Fibroblast of pulmonary artery (primary cell): ENCODE results near the gene PIGW.

Source experiments
- DNase-seq: peaks from one replicate; pipeline ENCODE4 v3.0.0-alpha.2; 2010; ENCODE audit warnings: low read depth
- H3K4me3 ChIP-seq: replicated peaks from 2 replicates; pipeline ENCODE4 v1.5.1; 2011; ENCODE audit warnings: low read depth, mild to moderate bottlenecking, control low read depth, low read length, moderate library complexity
- TF ChIP-seq, protein P1 (sequence below): IDR thresholded peaks from 2 replicates; pipeline ENCODE4 v1.5.1; 2011; ENCODE audit warnings: mild to moderate bottlenecking, control low read depth, low read length, inconsistent platforms; ENCODE audit errors: missing control alignments

PIGW gene

DNA sequence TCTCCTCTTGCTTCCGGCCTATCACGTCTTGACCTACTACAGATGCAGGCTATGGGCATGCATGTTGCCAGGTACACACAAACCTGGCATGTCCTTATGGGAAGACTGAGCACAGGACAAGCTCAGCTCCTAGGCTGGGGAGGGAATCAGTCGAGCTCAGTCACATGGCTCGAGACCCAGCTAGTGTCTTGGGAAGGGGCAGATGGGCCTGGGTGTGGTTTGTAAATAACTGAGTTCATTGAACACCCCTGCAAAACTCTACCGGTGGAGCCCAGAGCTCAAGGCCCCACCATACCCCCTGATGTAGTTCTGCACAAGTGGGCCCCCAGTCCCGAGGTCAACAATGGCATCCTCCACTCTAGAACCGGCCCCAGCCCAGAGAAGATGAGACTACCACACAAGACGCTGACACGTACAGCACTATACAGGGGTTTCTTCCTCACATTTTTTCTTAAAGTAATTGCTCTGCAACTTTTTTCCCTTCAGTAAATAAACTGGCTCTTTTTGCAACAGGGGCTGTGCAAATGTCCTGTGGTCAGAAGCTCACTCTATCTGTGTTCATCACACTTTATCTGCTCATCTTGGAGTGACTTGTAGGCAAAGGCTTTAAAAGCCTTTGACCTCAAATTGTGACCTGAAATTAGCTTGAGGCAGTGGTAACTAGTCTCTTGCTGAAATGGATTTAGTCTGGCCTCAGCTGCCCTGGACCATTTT is 25.4 kb upstream of the PIGW start:
- no peak overlapping the region for H3K4me3 ChIP-seq
- no peak for DNase-seq
- TF ChIP-seq, protein P1, sequence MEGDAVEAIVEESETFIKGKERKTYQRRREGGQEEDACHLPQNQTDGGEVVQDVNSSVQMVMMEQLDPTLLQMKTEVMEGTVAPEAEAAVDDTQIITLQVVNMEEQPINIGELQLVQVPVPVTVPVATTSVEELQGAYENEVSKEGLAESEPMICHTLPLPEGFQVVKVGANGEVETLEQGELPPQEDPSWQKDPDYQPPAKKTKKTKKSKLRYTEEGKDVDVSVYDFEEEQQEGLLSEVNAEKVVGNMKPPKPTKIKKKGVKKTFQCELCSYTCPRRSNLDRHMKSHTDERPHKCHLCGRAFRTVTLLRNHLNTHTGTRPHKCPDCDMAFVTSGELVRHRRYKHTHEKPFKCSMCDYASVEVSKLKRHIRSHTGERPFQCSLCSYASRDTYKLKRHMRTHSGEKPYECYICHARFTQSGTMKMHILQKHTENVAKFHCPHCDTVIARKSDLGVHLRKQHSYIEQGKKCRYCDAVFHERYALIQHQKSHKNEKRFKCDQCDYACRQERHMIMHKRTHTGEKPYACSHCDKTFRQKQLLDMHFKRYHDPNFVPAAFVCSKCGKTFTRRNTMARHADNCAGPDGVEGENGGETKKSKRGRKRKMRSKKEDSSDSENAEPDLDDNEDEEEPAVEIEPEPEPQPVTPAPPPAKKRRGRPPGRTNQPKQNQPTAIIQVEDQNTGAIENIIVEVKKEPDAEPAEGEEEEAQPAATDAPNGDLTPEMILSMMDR: no peak

GRCh38 chr17:36510636-36511035 is 24.2 kb upstream of the PIGW start:
- no peak for DNase-seq
- TF ChIP-seq, protein P1: no peak
- H3K4me3 ChIP-seq: no peak overlapping the region

- H3K4me3 ChIP-seq: no peak overlapping the region
- TF ChIP-seq, protein P1: no peak
- no peak for DNase-seq
These were observed 23.6 kb upstream of the PIGW start for GRCh38 chr17:36511216-36511615.

GRCh38 chr17:36512641-36513040 is 22.1 kb upstream of the PIGW start:
- TF ChIP-seq, protein P1: no peak
- no peak for DNase-seq
- no peak overlapping the region for H3K4me3 ChIP-seq

DNA sequence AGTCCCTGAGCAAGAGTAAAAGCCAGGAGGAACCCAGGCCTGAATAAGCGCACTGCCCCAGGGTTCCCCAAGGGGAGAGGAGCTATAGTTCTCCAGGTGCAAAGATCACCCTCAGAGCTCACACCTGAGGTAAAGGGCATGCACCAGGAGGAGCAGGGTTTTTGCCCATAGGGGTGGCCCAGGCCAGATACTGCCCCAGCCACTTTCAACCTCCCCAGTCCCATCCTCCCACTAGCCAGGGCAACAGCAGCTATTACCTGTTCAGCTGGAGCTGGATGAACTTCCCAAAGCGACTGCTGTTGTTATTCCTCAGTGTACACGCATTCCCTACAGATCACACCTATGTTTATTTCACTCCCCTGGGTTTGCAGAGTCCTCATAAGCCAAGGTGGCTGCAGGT is 19.9 kb upstream of the PIGW start:
- DNase-seq: no peak
- TF ChIP-seq, protein P1: no peak
- no peak overlapping the region for H3K4me3 ChIP-seq

DNA sequence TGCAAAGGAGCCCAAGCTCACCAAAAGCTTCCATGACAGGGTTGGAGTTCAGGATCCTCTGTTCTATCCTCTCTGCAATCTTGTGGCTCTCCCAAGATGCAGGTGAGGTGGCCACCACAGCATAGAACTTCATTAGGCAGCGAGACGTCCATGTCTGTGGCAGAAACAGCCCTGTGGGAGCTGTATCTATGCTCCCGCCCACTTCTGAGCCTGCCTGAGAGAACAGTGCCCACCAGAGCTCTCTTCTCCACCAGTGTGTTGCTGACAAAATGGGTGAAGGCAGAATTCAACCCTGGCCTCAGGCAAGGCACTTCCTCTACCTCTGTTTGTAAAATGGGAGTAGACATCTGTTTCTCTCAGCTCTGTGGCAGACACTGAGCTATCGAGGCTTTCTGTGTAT is 18.9 kb upstream of the PIGW start:
- no peak overlapping the region for H3K4me3 ChIP-seq
- TF ChIP-seq, protein P1: no peak
- DNase-seq: no peak

DNA sequence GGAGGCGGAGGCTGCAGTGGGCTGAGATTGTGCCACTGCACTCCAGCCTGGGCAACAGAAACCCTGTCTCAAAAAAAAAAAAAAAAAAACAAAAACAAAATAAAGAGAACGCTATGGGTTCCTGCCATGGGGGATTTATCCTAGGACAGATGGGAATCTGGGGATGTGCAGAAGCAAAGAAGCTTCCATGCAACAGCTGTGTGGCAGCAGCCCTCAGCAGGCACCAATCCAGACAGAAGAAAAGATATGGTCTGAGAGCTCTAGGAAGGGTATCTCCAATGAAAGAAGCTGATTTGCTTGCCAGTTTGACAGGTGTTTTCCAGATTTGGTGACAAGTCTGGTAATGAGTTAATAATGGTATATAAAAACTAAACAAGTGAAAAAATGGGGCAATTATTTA is 11.7 kb upstream of the PIGW start:
- no peak for DNase-seq

More for the DNA sequence above, 11.7 kb upstream of the PIGW start:
- TF ChIP-seq, protein P1: no peak
- no peak overlapping the region for H3K4me3 ChIP-seq
